ENCODE results near the gene TRAM2.

The TRAM2 gene

DNA sequence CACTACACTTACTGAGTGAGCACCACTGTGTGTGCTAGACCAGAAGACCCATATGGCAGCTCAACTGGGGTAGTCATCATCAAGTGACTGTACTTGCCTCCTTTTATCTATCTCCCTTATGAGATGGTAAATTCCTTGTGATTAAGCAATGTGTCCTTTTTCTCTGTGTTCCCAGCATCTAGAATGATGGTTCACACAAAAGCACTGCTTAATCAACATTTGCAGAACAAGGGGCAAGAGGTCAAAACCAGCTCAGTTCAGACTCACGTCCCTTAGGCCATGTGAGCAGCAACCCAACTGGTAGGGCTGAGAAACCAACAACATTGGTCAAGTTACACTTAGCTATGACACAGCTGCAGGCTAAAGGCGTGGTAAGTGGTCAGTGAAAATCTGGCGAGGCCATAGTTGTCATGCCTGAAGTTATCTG lies 10.0 kb downstream of the TRAM2 start:
- no peak for DNase-seq (ENCODE audit: low spot score)

GRCh38 chr6:52566201-52566600 lies 10.7 kb downstream of the TRAM2 start:
- no peak for DNase-seq (ENCODE audit: low spot score)

GRCh38 chr6:52564856-52565255 lies 12.0 kb downstream of the TRAM2 start:
- DNase-seq (ENCODE audit: low spot score): no peak

DNA sequence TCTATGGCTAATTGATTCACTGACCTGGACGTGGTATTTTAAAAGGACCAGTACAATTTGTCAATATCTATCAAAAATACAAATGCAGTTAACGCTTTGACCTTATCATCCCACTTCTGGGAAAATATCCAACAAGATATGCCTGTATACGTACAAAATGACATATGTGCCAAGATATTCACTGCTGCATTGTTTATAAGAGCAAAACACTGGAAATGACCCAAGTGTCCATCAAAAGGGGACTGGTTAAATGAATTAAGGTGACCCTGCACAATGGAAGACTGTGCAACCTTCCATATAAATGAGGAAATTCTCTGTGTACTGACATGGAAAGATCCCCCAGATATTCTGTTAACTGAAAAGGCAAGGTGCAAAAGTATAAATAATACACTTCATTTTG lies 13.9 kb downstream of the TRAM2 start:
- DNase-seq (ENCODE audit: low spot score): no peak

DNA sequence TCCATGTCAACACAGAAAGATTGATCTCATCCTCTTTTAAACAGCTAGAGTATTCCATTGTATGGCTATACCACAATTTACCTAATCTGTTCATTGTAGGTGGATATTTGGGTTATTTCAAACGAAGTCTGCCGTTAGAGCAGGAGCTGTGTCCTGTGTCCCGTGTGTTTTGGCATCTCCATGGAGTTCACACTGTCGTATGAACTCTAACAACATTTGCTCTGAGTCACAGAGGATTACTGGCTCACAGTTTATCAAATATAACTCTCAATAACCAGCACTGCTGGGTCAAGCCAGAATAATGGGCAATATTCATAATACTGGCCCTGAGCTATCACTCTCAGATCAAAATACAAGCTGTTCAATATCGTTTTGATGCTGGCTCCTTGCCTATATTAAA lies 16.4 kb downstream of the TRAM2 start:
- no peak for DNase-seq (ENCODE audit: low spot score)

GRCh38 chr6:52558266-52559000 lies 18.4 kb downstream of the TRAM2 start:
- no peak for DNase-seq (ENCODE audit: low spot score)

DNA sequence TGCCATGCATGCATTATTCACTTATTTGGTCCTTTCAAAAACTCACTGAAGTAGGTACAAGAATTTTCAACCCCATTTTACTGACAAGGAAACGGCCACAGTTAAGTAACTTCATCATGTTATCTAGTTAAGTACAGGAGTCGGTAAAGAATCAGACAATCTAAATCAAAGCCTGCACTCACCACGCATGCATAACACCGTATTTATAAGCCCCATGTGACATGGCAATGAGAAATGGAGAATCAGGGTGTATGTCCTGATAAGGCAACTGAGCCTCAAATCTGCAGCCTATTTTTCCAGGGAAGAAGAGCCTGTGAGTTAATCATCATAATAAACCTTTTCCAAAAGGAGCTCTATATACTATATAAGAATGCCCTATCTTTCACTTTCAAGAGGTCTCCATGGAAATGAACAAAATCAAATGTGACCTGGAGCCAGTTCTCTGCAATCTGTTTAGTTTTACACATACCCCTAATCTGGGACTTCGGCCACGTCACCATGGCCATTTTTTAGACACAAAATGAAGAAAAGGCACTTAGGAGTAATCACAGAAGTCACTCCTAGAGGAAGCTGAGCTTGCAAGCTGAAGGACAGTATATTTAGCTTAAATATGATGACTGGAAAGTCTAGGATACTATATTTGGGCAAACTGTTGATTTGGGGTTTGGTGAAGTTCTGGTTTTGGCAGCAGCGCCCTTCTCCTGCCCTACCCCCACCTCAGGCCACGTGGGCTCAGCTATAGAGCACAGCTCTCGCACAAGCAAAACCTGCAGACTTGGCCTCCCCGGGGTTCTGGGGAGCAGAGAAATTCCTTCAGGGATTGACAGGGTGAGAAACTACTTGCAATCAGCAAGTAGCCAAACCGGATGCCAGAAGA lies 19.2 kb downstream of the TRAM2 start:
- DNase-seq (ENCODE audit: low spot score): no peak

DNA sequence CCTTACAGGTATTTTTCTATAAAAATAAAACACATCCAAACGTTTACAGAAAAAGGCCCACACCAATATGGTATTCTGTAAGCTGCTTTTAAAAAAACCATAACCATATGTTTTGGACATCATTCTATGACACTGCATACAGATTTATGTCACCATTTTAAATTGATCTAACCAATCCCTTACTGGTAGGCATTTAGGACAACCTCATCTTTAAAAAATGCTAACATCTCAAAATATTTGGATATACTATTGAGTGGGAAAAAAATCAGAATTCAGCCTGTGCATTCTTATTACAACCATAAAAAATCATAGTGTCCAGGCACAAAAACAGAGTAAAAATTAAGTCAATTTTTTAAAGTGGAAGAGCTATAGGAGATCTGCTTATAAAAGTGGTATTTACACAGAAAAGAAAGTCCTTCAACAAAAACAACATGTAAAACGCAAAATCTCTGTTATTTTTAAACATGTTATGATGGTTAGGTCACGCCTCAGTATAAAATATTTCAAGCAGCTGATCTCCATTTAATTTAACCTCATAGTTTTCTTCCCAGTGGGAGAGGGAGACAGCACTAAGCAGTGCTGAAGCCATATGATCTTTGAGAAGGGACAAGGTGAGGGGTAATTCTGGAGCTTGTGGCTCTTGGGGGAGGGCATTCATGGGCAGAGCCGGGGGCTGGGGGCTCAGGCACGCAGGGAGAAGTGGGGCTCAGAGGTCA lies 21.2 kb downstream of the TRAM2 start:
- DNase-seq (ENCODE audit: low spot score): no peak

GRCh38 chr6:52554684-52555280 lies 22.1 kb downstream of the TRAM2 start:
- no peak for DNase-seq (ENCODE audit: low spot score)

DNA sequence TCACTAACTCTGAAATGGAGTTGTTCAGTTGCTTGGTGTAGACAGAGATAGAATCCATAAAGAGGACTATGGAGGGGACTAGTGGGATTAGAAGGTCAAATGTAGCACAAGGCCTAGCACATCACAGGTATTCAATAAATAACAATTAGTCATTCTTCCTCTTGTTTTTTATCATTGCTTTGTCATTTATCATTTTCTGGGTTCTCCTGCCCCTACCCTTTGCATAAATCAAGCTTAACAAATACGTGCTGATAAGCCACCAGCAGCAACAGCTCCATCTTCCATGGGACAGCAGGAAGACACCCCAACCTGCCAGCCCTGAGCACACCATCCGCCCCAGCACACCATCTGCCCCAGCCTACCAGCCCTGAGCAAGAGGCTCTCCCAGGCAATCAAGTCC lies 23.1 kb downstream of the TRAM2 start:
- DNase-seq (ENCODE audit: low spot score): no peak

DNA sequence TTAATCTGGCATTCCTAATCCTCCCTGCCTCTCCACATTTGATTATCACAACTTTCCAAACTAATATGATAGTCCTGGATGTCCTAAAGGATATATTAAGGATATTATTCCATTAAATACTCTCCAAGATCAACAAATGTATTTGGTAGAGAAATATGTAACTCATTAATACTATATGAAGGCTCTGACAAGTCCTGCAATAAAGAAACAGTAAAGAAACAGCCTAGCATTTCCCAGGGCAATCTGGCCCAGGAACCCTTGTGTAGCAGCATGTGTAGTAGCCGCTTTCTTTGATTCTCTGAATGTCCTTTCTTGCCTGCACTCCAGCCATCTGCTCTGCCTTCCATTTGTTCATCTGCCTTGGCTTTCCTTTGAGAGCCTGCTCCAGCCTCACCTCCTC lies 23.7 kb downstream of the TRAM2 start:
- DNase-seq (ENCODE audit: low spot score): no peak

DNA sequence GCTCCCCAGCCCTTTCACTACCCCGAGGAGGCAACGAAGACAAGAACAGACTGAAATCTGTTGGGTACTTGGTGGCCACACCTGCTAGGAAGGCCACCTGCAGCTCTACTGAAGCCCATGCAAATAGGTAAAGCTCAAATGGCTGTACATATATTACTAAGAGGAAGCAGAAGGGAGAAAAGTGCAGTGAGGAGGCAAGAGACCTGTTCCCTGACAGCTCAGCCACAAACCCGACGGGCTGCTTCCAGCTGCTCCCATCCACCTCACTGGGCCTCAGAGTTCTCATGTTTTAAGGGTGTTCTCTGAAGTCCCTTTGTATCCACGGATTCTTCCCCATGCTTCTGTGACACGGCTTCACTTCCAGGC lies 24.6 kb downstream of the TRAM2 start:
- DNase-seq (ENCODE audit: low spot score): no peak

GRCh38 chr6:52551483-52552277 lies 25.2 kb downstream of the TRAM2 start:
- peak; percentile 71 for DNase-seq (ENCODE audit: low spot score)

DNA sequence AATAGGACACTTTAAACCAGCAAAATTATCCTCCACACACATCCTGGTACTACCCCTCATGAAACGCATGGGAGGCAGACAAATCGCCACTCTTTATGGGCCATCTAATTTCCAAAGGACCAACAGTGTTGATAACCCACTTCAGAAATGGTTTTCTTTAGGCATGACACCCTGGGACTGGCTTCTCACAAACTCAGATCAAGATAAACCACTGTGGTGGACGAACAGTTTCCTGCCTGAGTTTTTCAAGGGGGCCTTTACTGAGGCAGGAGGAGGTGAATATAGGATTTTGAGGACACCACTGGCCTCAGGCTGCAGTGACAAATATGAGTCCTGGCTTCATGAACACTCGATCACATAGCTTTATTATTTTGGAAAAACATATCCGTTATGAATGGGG lies 26.0 kb downstream of the TRAM2 start:
- DNase-seq (ENCODE audit: low spot score): no peak

DNA sequence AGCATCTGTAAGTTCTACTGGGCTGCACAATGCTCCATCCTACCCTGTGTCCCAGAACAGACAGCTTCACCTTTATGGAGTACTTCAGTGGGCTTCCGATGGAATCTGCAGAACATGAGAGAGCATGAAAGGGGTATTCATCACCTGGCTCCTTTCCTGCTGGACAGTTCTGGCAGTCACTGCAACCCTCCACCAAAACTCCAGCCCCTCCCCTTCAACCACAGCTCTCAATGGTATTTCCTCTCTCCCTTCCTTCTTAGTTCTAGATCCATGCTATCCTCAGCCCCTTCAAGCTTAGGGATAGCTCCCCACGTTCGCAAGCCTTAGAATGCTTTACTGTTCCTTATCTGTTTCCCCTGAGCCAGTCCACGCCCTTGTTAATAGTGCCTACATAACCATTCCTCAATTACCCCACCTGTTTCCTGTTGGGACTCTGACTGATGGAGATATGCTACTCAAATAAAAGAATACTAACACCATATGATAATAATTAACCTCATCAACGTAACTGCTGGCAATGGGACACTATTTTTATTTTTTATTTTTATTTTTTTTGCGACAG lies 26.8 kb downstream of the TRAM2 start:
- DNase-seq (ENCODE audit: low spot score): no peak

GRCh38 chr6:52549428-52549827 lies 27.4 kb downstream of the TRAM2 start:
- no peak for DNase-seq (ENCODE audit: low spot score)

DNA sequence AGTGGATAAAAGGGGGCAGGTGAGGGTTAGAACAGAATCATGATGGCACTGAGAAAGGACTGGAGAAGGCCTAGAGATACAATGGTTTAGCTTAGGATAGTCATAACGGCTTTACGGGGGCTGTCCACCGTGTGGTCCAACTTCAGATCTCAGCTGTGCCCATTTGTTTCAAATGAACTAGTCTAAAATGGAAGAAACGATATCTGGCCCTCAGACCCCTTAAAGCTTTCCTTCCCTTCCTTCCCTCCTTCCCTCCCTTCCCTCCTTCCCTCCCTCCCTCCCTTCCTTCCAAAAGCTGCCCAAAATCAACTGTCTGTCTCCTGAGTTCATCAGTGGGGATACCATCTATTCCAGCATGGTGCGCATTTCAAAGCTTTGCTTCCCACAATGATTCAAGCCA lies 27.9 kb downstream of the TRAM2 start:
- no peak for DNase-seq (ENCODE audit: low spot score)

- DNase-seq (ENCODE audit: low spot score): no peak
These were observed 28.5 kb downstream of the TRAM2 start for GRCh38 chr6:52548353-52548713.

DNA sequence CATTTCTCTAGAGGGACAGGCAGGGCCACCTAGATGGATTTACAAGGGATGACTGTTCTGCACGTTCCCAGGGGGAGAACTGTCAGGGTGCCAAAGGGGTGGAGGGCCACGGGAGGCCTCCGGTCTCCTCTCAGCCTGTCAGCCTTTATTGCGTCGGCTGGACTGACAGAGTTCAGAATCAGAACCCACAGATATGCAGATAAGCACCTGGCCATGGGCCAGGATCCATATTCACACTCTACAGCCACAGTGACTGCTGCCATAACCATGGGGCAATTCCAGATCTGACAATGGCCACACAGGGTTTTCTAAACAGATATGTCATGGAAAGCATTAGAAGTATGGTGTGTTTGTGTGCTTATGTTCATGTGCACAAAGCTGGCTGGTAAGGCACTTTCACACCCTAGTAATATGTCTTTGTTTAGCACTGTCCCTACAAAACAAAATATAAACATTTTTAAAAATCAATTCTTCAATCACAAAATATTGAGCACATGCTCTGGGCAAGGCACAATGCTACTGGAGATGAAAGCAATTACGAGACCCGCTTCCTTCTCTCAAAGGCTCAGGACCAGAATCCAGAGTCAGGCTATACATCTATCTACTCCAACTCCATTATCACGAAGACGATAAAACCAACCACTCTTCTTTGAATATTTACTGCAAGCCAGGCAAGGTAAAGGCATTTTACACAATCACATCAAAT lies 29.1 kb downstream of the TRAM2 start:
- DNase-seq (ENCODE audit: low spot score): no peak

DNA sequence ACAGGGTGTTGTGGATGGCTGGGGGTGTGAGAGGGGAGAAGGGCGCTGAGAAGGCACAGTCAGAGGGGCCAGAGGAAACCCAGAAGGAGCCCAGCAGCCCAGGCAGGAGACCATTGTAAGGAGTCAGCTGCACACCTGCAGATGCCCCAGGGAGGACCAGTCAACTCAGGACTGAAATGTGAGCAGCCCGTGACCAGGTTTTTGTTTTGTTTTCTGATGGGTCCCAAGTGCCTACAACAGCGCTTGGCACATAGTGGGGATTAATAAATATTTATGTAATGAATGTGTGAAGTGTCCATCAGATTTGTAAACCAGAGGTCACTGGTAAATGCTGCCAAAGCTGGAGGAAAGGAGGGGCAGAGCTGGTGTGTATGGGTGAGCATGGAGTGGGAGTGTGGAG lies 30.2 kb downstream of the TRAM2 start:
- DNase-seq (ENCODE audit: low spot score): no peak

DNA sequence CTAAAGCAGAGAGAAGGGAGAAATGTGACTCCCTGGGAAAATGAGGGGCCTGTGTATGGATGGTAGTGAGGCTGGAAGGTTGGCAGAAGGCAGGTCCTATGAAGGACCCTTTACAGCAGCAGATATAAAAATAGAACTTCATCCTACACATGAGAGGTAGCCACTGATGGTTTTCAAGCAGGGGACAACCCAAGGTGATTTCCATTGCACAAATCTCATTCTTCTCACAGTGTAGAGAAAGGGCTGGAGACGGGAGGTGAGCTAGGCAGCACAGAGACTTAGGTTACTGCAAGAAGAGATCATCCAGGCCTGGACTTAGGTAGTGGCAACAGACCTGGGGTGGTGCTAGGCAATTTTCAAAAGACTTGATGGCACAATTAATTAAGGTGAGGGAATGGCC lies 30.7 kb downstream of the TRAM2 start:
- no peak for DNase-seq (ENCODE audit: low spot score)
